GM12865 (cell line): ENCODE results near the gene NDUFS4.
A peak's percentile ranks its signal among the peaks of the same experiment; 100 is the strongest.

Experiments
- DNase-seq: peaks from one replicate; pipeline ENCODE4 v3.0.0; 2010; ENCODE audit warnings: low read depth
- H3K4me3 ChIP-seq: 2 replicates; pipeline ENCODE4 v1.5.1; 2011; ENCODE audit warnings: mild to moderate bottlenecking, low read depth, low read length, control low read depth
- CTCF ChIP-seq: IDR thresholded peaks from 2 replicates; pipeline ENCODE4 v1.5.1; 2011; ENCODE audit warnings: low read length, control low read depth, low read depth, inconsistent platforms; ENCODE audit not compliant: insufficient read depth; ENCODE audit errors: missing control alignments

The NDUFS4 gene

GRCh38 chr5:53712327-53712726 is 151.9 kb downstream of the NDUFS4 start:
- DNase-seq, result no peak
- TF ChIP-seq CTCF, result no peak
- H3K4me3 ChIP-seq, result no peak overlapping the region

GRCh38 chr5:53713978-53714666 is 153.7 kb downstream of the NDUFS4 start:
- no peak overlapping the region for H3K4me3 ChIP-seq
- TF ChIP-seq CTCF, result no peak
- DNase-seq, result no peak

- no peak for TF ChIP-seq CTCF
- no peak overlapping the region for H3K4me3 ChIP-seq
- no peak for DNase-seq
These were observed 154.2 kb downstream of the NDUFS4 start for GRCh38 chr5:53714667-53715010.

- DNase-seq, result no peak
- TF ChIP-seq CTCF, result no peak
These were observed 165.7 kb downstream of the NDUFS4 start for GRCh38 chr5:53726121-53726520.

GRCh38 chr5:53730943-53731342 is 170.5 kb downstream of the NDUFS4 start:
- TF ChIP-seq CTCF, result no peak
- no peak overlapping the region for H3K4me3 ChIP-seq
- peak; percentile 20 for DNase-seq

More at GRCh38 chr5:53726121-53726520, 165.7 kb downstream of the NDUFS4 start:
- no peak overlapping the region for H3K4me3 ChIP-seq
